ENCODE data around the gene TMEM63C.
"Not testable (repeated sequence)": the region's sequence is repeated elsewhere in the genome, so short reads cannot be mapped to it uniquely, and the experiment has no call there.

TMEM63C gene

GRCh38 chr14:77157740-77158139, 23.9 kb upstream of the TMEM63C start:
- DNase-seq, result no peak

DNA sequence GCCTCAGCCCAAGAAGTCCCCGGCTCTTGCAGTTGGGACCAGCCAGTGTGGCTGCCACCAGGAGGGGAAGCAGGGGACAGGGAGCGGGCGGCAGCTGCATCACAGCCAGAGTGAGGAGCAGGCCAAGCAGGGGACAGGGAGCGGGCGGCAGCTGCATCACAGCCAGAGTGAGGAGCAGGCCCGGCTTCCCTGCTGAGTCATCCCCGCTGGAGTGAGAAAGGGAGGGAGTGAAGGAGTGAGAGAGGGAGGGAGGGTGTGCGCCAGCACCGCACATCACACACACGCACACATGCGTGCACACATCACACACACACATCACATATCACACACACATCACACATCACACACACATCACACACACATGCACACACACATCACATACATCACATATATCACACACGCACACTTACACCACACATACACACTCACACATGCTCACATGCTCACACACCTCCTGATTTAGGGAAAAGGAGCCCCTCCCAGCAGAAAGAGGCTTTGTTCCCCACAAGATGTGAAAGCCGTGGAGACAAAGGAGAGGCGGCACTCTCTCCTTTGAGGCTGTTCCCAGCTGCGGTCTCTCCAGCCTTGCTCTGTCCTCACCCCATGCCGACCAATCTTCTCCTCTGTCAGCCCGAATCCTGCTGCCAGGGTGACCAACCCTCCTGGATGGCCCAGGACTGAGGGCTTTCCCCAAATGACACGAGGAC, 23.3 kb upstream of the TMEM63C start:
- no peak for DNase-seq

DNA sequence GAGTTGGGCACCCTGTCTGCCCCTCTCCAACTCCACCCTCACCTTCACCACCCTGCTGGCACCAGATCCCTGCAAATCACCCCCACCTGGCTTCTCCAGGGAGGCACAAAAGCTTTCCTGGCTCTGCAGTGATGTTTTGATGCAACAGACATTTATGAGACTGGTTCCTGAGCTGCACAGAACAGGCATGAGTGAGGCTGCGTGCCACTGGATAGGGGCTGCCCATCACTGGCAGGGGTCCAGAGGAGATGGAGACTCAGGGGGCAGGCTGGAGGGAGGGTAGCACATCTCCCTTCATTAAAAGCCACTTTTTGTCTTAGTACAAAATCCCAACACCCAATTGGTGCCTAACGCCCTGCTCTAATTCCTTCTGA, 22.7 kb upstream of the TMEM63C start:
- no peak for DNase-seq

GRCh38 chr14:77161011-77161410, 20.6 kb upstream of the TMEM63C start:
- DNase-seq, result no peak

- no peak for DNase-seq
These were observed 11.6 kb upstream of the TMEM63C start for GRCh38 chr14:77170045-77170444.

GRCh38 chr14:77172916-77173315, 8.7 kb upstream of the TMEM63C start:
- DNase-seq, result no peak

- DNase-seq, result not testable (repeated sequence)
These were observed 7.5 kb upstream of the TMEM63C start for GRCh38 chr14:77173911-77174617.

DNA sequence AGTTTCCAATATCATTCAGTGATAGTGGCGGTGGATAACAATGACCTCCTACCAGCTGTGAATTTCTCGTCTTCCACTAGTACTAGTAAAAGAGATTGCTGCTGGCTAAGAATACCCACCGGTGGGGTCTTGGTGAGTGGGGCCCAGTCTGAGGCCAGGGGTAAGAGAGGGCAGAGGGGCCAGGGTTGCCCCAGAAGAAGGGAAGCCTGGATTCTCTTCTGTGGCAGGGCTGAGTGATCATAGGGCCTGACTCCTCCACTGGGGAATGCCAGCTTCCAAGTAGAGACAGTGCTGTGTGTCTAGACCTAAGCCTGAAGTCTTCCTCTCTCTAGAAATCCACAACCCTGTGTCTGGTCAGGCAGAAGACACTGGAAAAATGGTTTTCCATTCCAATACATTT, 5.8 kb upstream of the TMEM63C start:
- no peak for DNase-seq

DNA sequence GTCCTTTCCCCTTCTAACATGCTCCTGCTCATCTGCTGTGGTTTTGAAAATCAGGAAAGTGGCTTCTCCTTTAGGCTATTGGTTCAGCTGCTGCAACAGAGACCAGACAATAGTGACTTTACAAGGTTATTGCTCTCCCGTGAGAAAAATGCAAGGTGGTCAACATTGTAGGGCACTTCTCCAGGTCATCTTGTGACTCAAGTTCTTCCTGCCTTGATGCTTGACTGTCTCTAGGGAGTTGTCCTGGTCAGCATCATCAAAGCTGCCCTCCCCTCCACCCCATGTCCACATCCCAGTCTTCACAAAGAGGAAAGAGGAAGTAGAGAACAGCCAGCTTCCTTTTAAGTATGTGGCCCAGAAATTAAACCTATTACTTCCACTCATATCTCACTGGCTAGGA, 3.9 kb upstream of the TMEM63C start:
- DNase-seq, result peak; percentile 30 to 49

GRCh38 chr14:77178656-77179055, 2.9 kb upstream of the TMEM63C start:
- DNase-seq, result no peak

DNA sequence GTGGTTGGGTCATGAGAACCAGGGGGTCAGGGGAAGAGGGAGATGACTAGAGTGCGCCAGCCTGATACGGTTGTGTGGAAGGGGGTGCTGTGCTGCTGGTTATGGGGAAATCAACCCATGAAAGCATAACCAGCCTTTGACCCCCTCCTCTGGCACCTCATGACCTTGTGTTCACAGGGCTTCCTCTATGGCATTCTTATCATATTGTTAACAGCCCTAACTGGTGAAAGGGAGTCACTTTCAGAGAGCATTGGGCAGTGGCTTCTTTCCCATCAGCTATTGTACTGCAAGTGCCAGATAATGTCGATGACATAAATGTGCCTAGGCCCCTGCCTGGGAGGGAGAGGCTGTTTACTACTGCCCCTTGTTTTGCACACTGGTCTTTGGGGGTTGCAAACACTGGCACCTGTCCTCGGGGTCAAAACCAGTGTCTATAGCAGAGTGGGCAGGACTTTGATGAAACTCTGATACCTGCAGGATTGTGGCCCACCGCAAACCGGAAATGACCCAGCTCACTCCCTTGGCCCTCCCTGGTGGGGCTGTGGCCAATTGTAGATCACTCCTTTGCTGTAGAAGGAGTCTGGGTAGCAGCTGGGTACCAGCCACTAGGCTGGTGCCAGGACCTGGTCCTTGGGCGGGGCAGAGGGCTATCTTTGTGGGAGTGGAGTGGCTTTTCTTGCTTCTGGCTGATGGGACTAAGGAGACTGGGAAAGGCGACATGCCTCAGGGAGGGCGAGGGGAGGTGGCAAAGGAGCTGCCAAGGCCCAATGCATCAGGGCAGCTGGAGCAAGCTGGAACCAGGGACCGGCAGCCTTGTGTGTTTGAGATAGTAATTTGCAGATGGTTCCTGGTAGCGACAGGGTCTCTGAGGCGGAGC, 634 bp upstream of the TMEM63C start:
- DNase-seq, result no peak

- no peak for DNase-seq
These were observed 2.3 kb downstream of the TMEM63C start for GRCh38 chr14:77183896-77184295.

GRCh38 chr14:77184396-77185092, 2.9 kb downstream of the TMEM63C start:
- no peak for DNase-seq

GRCh38 chr14:77185093-77185465, 3.5 kb downstream of the TMEM63C start:
- DNase-seq, result no peak

DNA sequence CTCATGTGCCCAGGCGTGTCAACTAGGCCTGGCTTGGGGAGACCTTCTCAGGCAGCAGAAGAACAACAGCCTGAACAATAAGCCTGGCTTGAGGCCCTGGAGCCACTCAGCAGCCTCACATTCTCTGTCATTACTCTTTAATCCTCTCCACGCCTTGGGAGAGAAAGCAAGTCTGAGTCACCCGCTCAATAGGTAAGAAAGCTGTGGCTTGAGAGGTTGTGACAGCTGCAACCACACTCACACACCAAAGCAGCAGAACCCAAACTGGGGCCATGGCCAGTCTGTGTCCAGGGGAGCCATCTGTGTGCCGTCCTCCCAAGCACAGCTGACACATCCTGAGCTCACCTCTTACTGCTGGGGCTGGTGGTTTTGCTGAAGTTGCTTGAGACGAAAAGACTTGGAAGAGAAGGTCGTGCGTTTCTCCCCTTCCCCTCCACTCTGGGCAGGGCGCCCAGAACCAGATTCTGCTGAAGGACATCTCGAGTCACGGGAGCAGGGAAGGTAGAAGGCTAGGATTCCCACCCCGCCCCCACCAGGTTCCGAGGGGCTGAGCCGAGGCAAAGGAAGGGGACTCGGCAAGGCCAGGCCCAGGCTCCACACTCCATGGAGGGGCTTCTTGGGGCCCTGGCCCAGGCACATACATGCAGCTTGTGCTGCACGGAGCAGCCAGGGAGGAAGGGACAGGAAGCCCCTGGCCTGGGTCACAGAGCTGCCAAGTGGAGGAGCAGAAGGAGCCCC, 5.5 kb downstream of the TMEM63C start:
- DNase-seq, result no peak

DNA sequence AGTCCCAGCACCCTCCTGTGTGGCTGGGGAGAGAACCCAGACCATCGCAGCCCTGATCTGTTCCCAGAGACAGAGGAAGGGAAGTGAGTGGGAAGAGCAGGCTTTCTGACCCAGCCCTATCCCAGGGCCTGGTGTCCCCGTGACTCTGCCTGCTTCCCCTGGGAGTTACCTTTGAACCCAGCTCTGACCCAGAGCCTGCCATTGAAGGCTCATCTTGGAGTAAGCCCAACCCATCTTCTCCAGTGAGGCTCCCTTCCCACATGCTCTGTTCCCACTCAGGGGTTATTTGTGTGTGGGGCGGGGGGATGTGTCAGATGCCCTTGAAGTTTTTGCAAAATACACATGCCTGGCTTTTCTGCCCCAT, 6.0 kb downstream of the TMEM63C start:
- DNase-seq, result no peak

DNA sequence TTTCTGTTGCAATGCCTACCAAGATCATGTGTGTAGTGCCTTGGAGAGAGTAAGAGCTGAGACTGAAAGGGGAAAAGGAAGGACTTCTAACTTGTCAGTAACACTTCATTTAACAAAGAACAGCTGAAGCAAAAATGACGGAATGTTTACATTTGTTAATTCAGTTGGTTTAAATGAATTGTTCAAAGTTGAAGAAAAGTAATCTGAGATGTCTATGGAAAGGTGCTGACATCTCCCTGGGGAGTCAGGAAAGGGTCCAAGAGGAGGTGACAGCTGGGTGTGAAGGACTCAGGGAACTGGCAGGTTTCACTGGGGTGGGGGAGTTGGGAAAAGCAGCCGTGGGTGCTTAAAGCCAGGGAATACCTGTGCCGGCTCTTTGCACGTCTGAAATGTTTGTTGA, 7.9 kb downstream of the TMEM63C start:
- no peak for DNase-seq

GRCh38 chr14:77190977-77191376, 9.4 kb downstream of the TMEM63C start:
- DNase-seq, result peak; percentile 15 to 36

- no peak for DNase-seq
These were observed 13.1 kb downstream of the TMEM63C start for GRCh38 chr14:77194706-77195105.

GRCh38 chr14:77195766-77196165, 14.2 kb downstream of the TMEM63C start:
- DNase-seq, result no peak

DNA sequence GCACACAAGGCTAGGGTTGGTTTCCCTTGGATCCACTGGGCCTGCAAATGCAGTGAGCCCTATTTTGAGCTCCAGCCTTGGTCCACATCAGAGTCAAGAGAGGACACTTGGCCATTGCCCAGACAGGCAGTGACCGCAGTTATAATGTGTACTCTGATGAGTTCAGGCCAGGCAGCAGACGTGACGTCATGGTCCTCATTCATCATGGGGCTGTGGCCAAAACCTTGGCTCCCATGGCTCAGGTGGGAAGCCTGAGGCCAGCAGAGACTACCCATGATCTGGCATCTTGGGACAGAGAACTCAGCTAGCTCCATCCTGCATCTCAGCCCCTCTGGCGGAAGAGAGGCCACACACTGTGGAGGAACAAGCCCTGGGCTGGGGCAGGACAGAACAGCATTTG, 16.4 kb downstream of the TMEM63C start:
- no peak for DNase-seq

- no peak for DNase-seq
These were observed 17.0 kb downstream of the TMEM63C start for GRCh38 chr14:77198561-77198960.

DNA sequence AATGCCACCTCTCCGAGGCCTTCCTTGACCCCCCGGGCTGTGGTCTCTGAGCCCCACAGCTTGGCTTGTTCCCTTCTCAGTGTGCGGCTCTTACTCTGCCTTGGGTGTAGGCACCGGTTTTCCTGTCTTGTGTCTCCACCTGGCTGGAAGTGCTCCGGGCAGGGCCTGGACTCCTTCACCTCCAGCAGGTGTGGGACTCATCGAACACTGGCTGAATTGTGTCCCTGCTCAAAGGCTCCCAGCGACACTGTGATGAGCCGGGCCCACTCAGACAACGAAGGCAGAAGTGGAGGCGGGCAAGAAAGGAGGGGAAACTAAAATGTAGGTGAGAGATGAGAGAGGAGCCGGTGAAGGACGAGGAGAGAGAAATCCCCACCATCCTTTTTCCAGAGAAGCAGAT, 18.0 kb downstream of the TMEM63C start:
- no peak for DNase-seq
